ENCODE results near the gene YWHAB. TPM values are rescaled to one million over a fixed set of nuclear protein-coding genes. Genes with fewer than 3 reads are reported as not detected.

YWHAB gene
- total RNA-seq = 74.2 and 153 TPM in 2 replicates

DNA sequence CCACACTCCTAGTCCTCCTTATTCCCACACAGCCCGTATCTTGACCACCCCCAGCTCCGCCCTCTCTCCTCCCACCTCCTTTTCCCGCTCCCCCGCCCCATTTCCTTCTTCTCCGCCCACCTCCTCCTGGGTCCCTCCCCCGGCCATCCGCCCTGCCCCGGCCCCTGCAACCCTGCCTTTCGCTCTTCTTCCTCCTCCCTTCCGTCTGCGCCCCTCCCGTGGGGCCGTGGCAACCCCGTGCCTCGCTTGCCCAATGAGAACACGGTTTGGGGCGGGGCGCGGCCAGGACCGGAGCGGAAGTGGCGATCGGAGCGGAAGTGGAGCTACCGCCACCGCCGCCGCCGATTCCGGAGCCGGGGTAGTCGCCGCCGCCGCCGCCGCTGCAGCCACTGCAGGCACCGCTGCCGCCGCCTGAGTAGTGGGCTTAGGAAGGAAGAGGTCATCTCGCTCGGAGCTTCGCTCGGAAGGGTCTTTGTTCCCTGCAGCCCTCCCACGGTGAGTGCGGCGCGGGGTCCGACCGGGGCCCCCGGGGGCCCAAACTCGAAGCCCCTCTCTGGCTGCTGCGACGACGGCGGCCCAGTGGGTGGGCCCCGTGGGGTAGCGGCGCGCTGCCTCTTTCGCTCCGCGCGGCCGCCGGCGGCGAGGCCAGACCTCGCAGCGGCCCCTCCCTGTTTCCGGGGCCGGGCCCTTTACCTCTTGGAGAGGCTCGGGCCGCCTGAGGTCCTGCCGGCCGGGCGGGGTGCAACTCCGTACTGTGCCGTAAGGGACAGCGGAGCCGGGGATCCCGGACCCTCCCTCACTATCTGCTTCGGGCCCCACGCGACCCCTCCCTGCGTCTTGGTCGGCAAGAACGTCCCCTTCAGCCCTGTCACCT, at the start of gene YWHAB:
Gene YWHAB, plus strand, starts transcription at position 314 of the 874 bp plus-strand sequence. CDS start 15,829 bp downstream, outside the sequence.

DNA sequence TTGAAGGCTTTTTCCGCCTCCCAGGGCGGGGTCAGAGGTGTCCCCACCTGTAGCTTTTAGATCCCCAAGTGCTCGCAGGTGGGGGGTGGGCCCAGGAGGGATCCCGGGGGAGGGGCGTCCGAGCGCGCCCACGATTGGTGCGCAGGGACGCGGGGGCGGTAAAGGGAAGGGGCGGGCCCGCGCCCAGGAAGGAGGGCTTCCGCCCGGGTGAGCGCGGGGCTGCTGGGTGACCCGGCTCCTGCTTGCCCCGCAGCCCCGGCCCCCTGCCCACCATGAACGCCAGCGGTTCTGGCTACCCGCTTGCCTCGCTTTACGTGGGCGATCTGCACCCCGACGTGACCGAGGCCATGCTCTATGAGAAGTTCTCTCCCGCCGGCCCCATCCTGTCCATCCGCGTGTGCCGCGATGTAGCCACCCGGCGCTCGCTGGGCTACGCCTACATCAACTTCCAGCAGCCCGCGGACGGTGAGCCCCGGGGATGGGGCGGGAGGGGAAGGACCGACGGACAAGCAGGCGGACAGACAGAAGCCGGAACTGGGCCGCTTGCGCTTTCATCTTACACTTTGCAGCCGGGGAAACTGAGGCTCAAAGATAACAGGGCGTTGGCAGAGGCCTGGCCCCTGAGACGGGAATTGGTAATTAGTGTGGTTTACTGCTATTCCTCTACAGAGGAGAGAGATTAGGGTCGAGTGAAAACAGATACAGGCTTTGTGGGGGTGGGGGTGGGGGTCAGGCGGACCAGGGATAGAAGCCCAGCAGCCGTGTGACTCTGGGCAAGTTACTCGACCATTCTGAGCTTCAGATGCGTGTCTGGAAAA, 24.6 kb downstream of the YWHAB start, which contains the start of gene PABPC1L:
Gene PABPC1L, plus strand, starts transcription at position 189 of the 818 bp plus-strand sequence. Its CDS starts 84 bp downstream, at position 273.

Other genes with a start within 250 kb of the YWHAB start
- 2.4 and 2.9 TPM in 2 replicates for gene ADA, start 234.0 kb upstream of the YWHAB start, total RNA-seq
- 0.54 and 2.4 TPM in 2 replicates for gene CCN5, start 170.3 kb upstream of the YWHAB start, total RNA-seq
- not detected in 2 replicates for gene KCNK15, start 139.8 kb upstream of the YWHAB start, total RNA-seq
- gene RIMS4, start 75.2 kb upstream of the YWHAB start, total RNA-seq = under 0.01 TPM in 1 of 2 replicates, not detected in the other
- gene PABPC1L, start 24.4 kb downstream of the YWHAB start, total RNA-seq = 12.9 and 20.4 TPM in 2 replicates
- gene TOMM34, start 74.7 kb downstream of the YWHAB start, total RNA-seq = 11.8 and 24.8 TPM in 2 replicates
- gene STK4, start 80.8 kb downstream of the YWHAB start, total RNA-seq = 13.7 and 20.6 TPM in 2 replicates
- gene KCNS1, start 215.4 kb downstream of the YWHAB start, total RNA-seq = 0.79 and 7.3 TPM in 2 replicates
- gene WFDC5, start 229.5 kb downstream of the YWHAB start, total RNA-seq = not detected in 2 replicates
- not detected in 2 replicates for gene WFDC12, start 238.8 kb downstream of the YWHAB start, total RNA-seq